Neuron (in vitro differentiated cells): Measurements from ENCODE around the gene XPR1.
"Not testable (repeated sequence)": the region's sequence is repeated elsewhere in the genome, so short reads cannot be mapped to it uniquely, and the experiment has no call there.

Source experiments
- H2AFZ ChIP-seq: one replicate; pipeline ENCODE4 v1.6.1; 2013; ENCODE audit warnings: low read depth, mild to moderate bottlenecking, inconsistent platforms, low read length, moderate library complexity
- H3K27me3 ChIP-seq: one replicate; pipeline ENCODE4 v1.6.1; 2013; ENCODE audit warnings: low read length; ENCODE audit not compliant: insufficient read depth
- H3K36me3 ChIP-seq: one replicate; pipeline ENCODE4 v1.6.1; 2013; ENCODE audit warnings: low read length; ENCODE audit not compliant: insufficient read depth
- H3K4me1 ChIP-seq: one replicate; pipeline ENCODE4 v1.6.1; 2013; ENCODE audit warnings: low read length; ENCODE audit not compliant: insufficient read depth
- H3K4me3 ChIP-seq: 2 replicates; pipeline ENCODE4 v1.5.1; 2013; ENCODE audit warnings: mild to moderate bottlenecking, low read length, moderate library complexity
- H3K9me3 ChIP-seq: one replicate; pipeline ENCODE4 v1.6.1; 2013; ENCODE audit warnings: low read length

The XPR1 gene

DNA sequence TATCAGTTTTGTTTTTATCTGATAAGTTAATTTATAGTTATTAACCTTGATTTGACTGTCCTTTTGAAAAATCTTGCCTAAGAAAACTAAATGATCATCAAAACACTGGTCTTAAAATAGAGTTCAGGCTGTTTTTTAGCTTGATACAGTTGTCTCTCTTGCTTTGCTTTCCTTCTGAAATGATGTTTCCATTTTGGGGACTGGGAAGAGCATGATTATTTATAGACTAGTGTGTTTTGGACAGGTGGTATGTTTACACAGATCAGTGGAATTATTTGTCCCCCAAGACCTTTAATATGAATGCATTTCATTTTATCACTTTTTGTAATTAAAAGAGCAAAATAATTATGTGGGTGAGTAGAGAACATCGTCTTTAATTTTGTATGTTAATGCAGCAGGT lies 90.8 kb downstream of the XPR1 start:
- Histone ChIP-seq H3K36me3 (no peaks in the 10 kb centered on the region), H3K9me3 (peaks cover 2% of the 10 kb centered on the region), H2AFZ (no peak overlapping the region), H3K4me1 (no peaks in the 10 kb centered on the region), H3K4me3 (no peak overlapping the region), H3K27me3 (no peaks in the 10 kb centered on the region)

- Histone ChIP-seq H3K4me3 (no peak overlapping the region), H3K27me3 (no peaks in the 10 kb centered on the region), H3K9me3 (peaks cover 5% of the 10 kb centered on the region), H2AFZ (no peak overlapping the region), H3K36me3 (no peaks in the 10 kb centered on the region), H3K4me1 (no peaks in the 10 kb centered on the region)
Measured at GRCh38 chr1:180724055-180724454, 92.2 kb downstream of the XPR1 start.

DNA sequence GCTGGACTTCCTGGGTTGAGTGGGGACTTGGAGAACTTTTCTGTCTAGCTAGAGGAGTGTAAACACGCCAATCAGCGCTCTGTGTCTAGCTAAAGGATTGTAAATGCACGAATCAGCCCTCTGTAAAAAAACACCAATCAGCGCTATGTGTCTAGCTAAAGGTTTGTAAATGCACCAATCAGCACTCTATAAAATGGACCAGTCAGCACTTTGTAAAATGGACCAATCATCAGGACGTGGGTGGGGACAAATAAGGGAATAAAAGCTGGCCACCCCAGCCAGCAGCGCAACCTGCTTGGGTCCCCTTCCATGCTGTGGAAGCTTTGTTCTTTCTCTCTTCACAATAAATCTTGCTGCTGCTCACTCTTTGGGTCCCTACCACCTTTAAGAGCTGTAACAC lies 94.2 kb downstream of the XPR1 start:
- not testable (repeated sequence) for H3K4me3 ChIP-seq, H3K36me3 ChIP-seq, H3K27me3 ChIP-seq, H3K4me1 ChIP-seq, H2AFZ ChIP-seq
- peaks cover 10% of the 10 kb centered on the region for H3K9me3 ChIP-seq

- peaks cover 12% of the 10 kb centered on the region for H3K9me3 ChIP-seq
- not testable (repeated sequence) for H3K4me1 ChIP-seq, H2AFZ ChIP-seq, H3K27me3 ChIP-seq, H3K36me3 ChIP-seq, H3K4me3 ChIP-seq
Measured at GRCh38 chr1:180727751-180728150, 95.9 kb downstream of the XPR1 start.

DNA sequence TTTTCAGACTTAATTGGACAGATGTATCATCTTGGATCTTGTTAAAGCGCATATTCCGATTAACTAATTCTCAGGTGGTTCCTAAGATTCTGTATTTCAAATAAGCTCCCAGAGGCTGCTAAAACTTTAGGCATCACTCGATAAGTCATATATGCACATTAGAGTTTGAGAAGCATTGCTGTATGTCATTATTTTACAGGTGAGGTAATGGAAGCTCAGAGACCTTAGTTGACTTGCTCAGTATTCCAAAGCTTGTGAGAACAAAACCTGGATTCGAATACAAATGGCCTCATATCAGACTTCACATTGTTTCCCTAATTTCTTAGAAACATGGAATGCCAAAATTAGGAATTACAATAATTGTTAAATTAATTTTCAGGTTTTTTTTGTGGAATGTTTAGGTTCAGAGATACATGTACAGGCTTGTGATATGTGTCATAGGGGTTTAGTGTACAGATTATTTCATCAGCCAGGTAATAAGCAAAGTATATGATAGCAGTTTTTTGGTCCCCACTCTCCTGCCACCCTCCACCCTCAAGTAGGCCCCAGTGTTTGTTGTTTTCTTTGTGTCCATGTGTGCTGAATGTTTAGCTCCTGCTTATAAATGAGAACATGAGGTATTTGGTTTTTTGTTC lies 96.8 kb downstream of the XPR1 start:
- Histone ChIP-seq H3K27me3 (no peaks in the 10 kb centered on the region), H3K4me1 (no peaks in the 10 kb centered on the region), H3K36me3 (no peaks in the 10 kb centered on the region), H3K9me3 (peaks cover 16% of the 10 kb centered on the region), H3K4me3 (no peak overlapping the region), H2AFZ (no peak overlapping the region)

DNA sequence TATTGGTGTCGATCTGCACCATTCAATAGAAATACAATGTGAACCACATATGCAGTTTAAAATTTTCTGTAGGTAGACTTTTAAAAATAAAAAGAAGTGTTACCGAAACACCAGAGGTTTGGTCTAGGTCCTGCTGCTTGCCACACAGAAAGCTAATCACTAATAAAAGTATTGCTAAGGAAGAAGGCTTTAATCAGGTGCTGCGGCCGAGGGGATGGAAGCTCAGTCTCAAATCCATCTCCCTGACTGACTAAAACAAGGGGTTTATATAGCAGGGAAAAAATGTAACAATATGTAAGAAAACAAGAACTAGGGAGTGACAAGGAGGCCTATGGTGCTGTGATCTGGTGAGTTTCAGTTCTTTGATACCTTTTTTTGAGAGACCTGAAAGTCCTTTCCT lies 99.3 kb downstream of the XPR1 start:
- Histone ChIP-seq H3K4me3 (no peak overlapping the region), H3K4me1 (no peaks in the 10 kb centered on the region), H2AFZ (no peak overlapping the region), H3K36me3 (no peaks in the 10 kb centered on the region), H3K9me3 (peaks cover 19% of the 10 kb centered on the region), H3K27me3 (no peaks in the 10 kb centered on the region)

DNA sequence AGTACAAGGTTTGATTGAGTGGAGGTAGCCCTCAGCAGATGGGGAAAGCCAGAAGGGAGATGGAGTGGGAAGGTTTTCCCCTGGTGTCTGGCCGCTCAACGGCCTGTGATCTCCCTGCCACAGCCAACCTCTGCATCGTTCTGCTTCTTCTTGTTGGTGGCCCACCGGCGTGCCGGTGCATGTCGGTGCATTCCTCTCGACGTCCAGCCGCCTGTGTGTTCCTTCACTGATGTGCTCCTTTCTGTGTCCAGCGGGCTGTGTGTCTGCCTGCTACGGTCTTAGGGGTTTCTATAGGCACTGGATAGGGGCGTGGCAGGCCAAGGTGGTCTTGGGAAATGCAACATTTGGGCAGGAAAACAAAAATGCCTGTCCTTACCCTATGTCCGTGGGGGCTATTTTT lies 101.0 kb downstream of the XPR1 start:
- no peak overlapping the region for H2AFZ ChIP-seq
- H3K4me3 ChIP-seq: no peak overlapping the region
- no peaks in the 10 kb centered on the region for H3K27me3 ChIP-seq
- no peaks in the 10 kb centered on the region for H3K4me1 ChIP-seq
- H3K9me3 ChIP-seq: peaks cover 16% of the 10 kb centered on the region
- no peaks in the 10 kb centered on the region for H3K36me3 ChIP-seq

DNA sequence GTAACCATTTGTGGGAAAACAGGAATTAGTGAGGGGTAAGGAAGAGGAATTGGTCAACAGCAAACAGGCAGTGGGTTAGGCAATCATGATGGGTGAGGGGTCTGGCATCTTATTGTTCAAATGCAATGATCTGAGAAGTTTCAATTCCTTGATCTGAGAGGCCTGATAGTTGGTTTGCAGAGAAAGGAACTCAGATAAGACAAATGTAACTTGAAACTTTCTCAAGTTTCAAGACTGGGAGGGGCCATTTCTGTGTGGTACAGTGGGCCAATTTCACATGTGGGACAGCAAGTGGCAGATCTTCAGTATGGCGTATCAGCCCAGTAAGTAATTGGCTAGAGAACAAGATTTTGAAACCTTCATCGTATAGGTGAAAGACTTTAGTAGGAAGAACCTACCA lies 102.5 kb downstream of the XPR1 start:
- H2AFZ ChIP-seq: no peak overlapping the region
- H3K9me3 ChIP-seq: peaks cover 11% of the 10 kb centered on the region
- no peak overlapping the region for H3K4me3 ChIP-seq
- H3K36me3 ChIP-seq: no peaks in the 10 kb centered on the region
- H3K4me1 ChIP-seq: no peaks in the 10 kb centered on the region
- no peaks in the 10 kb centered on the region for H3K27me3 ChIP-seq

GRCh38 chr1:180742663-180743062 lies 110.8 kb downstream of the XPR1 start:
- Histone ChIP-seq H2AFZ (no peak overlapping the region), H3K27me3 (no peaks in the 10 kb centered on the region), H3K4me1 (no peaks in the 10 kb centered on the region), H3K36me3 (peaks cover 3% of the 10 kb centered on the region), H3K9me3 (no peaks in the 10 kb centered on the region), H3K4me3 (no peak overlapping the region)

DNA sequence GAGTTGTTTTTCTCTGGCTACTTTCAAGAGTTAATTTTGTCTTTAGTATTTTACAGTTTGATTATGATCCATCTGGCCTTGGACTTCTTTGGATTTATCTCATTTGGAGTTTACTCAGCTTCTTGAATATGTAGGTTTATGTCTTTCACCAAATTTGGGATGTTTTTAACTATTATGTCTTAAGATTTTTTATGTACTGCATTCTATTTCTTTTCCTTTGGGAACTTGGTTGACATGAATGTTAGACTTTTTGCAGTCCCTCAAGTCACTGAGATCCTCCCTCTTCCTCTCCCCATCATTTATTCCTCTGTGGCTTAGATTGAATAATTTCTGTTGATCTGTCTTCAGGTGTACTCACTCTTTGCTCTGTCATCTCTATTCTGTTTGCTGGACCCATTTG lies 112.0 kb downstream of the XPR1 start:
- Histone ChIP-seq H3K27me3 (no peaks in the 10 kb centered on the region), H3K4me3 (no peak overlapping the region), H2AFZ (no peak overlapping the region), H3K9me3 (no peaks in the 10 kb centered on the region), H3K36me3 (peaks cover 3% of the 10 kb centered on the region), H3K4me1 (no peaks in the 10 kb centered on the region)

DNA sequence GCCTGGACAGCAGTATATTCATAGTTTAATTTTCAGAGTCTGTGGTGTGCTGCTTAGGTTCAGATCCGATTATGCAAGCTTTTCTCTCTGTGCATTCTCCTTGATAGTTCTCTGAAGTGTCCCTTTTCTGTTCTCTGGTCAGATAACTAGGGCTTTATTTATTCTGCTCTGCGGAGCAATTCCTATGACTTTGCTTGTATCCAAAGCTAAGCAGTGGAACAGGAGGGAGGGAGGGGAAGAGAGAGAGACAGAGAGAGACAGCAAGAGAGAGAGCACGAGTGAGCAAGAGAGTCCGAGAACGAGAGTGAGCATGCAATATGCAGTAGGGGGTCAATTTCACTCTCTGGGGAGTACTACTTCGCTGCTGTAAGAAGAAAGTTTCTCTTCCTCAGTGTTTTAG lies 113.3 kb downstream of the XPR1 start:
- Histone ChIP-seq H3K27me3 (no peaks in the 10 kb centered on the region), H3K9me3 (no peaks in the 10 kb centered on the region), H3K4me3 (no peak overlapping the region), H3K36me3 (peaks cover 3% of the 10 kb centered on the region), H2AFZ (no peak overlapping the region), H3K4me1 (no peaks in the 10 kb centered on the region)

DNA sequence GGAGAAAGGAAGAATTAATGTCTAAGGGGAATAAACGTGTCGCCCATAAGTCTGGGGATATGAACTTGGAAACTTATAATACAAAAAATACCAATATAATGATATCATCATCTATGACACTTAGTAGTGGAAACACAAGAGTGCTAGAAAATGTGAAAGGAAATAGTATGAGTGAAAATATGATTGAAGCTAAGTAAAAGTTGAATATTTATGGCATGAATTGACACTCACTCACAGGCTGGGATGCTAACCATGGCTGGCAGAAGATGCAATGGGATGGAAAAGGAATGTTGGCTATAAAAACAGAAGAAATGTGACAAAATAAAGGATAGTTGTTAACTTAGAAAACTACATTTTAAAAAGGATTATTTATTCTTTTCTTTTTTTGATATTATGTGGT lies 120.1 kb downstream of the XPR1 start:
- Histone ChIP-seq H3K27me3 (no peaks in the 10 kb centered on the region), H3K36me3 (no peaks in the 10 kb centered on the region), H3K9me3 (no peaks in the 10 kb centered on the region), H2AFZ (no peak overlapping the region), H3K4me3 (no peak overlapping the region), H3K4me1 (no peaks in the 10 kb centered on the region)

- Histone ChIP-seq H3K9me3 (no peaks in the 10 kb centered on the region), H3K27me3 (no peaks in the 10 kb centered on the region), H2AFZ (no peak overlapping the region), H3K4me3 (no peak overlapping the region), H3K4me1 (no peaks in the 10 kb centered on the region), H3K36me3 (no peaks in the 10 kb centered on the region)
Measured at GRCh38 chr1:180754453-180754852, 122.6 kb downstream of the XPR1 start.

- Histone ChIP-seq H3K27me3 (no peaks in the 10 kb centered on the region), H3K9me3 (no peaks in the 10 kb centered on the region), H3K4me3 (no peak overlapping the region), H3K4me1 (no peaks in the 10 kb centered on the region), H3K36me3 (no peaks in the 10 kb centered on the region), H2AFZ (no peak overlapping the region)
Measured at GRCh38 chr1:180757657-180758056, 125.8 kb downstream of the XPR1 start.
